ENCODE measurements around the gene RFC2. TPM values are rescaled to one million over a fixed set of nuclear protein-coding genes. Genes with fewer than 3 reads are reported as not detected.

RFC2 gene
- total and polyA plus RNA-seq, 10 of the 15 experiments (the other 5 are each of a cell fraction or from before 2014, with no cell fraction given): 25.8 to 145 (median 90.9) TPM

DNA sequence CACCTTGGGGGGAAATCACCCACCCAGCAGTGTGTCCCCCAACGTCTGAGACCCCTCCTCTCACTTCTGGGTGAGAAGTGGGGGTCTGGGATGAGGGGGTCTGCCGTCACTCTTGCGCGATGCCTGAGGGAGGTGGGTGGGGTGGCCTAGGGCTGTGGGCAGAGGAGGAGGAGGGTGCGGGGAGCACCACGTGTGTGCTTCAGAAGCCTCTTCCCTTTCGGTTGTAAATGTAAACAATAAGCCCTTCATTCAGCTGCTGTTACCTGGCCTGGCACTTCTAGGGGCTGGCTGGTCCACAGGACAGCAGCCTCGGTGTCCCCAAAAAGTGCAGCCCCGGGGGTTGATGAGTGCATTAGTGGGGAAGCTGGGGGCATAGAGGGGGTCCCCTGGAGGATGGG is 36.4 kb upstream of the RFC2 start:
- peak overlapping the region; percentile 93 for H3K4me2 ChIP-seq (ENCODE audit: control insufficient read depth, insufficient read depth)
- ChIA-PET POLR2A (interaction anchor here (0.7 to 8.7 kb wide), 5 partner anchors 21 to 83 kb away, joined by 4 to 171 read pairs (median 4); partner anchors contain the start of gene LAT2), CTCF (interaction anchor here (0.8 to 9.2 kb wide), 8 partner anchors 12 to 110 kb away, joined by 3 to 93 read pairs (median 5); partner anchors contain the start of gene LAT2), RAD21 (ENCODE audit: unreplicated experiment) (interaction anchor here (0.6 to 12.0 kb wide), 10 partner anchors 12 to 115 kb away, joined by 3 to 169 read pairs (median 4); partner anchors contain the start of gene LAT2), SMC1A (ENCODE audit: uncharacterized antibody, unreplicated experiment) (interaction anchor here (0.7 to 12.0 kb wide), 7 partner anchors 19 to 84 kb away, joined by 3 to 285 read pairs (median 4); no protein-coding TSS in a partner anchor)
- BruUV-seq (replicated peaks): no TSS peak
- ATAC-seq (peak; percentile 9; the same call in 2 of the 3 replicates), DNase-seq (ENCODE audit: low read depth, low spot score) (no peak), FAIRE-seq (no peak)
- H3K4me1 ChIP-seq (ENCODE audit: control insufficient read depth, insufficient read depth, low read length): peaks cover 41% of the 10 kb centered on the region
- 1% methylated on average over 6 of the region's 9 CpGs for WGBS (ENCODE audit: insufficient coverage, insufficient replicate concordance, low lambda C conversion rate, missing lambda C conversion rate)
- no peaks in the 10 kb centered on the region for H3K27me3 ChIP-seq (replicated peaks in 1 of 2; ENCODE audit: control insufficient read depth in 2 of 2, insufficient read depth in 2 of 2, low read length in 1 of 2)
- intact Hi-C loops (cut with micrococcal nuclease; ENCODE audit: unreplicated experiment): no loop called here
- TF ChIP-seq SPI1 (IDR thresholded peaks at IDR 0.05; ENCODE audit: borderline replicate concordance, insufficient read depth, low read depth, low read length): no peak
- TF ChIP-seq RAD21 (IDR thresholded peaks at IDR 0.05; ENCODE audit: insufficient read depth, low read depth, low read length): no peak
- no peak for TF ChIP-seq NR2F1 (conservative IDR thresholded peaks at IDR 0.05)
- no peak for TF ChIP-seq ZNF384 (IDR thresholded peaks at IDR 0.05; ENCODE audit: borderline replicate concordance, low read depth, low read length)
- TF ChIP-seq, protein P1, sequence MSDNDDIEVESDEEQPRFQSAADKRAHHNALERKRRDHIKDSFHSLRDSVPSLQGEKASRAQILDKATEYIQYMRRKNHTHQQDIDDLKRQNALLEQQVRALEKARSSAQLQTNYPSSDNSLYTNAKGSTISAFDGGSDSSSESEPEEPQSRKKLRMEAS (IDR thresholded peaks at IDR 0.05; ENCODE audit: low read depth, low read length): peak; percentile 57
- 0 out of 2 replicates have a peak, but pooled peaks have one; percentile 15 for TF ChIP-seq ZNF24 (IDR thresholded peaks at IDR 0.05)
- TF ChIP-seq NFXL1 (IDR thresholded peaks at IDR 0.05; ENCODE audit: borderline replicate concordance): peak; percentile 99
- TF ChIP-seq, protein P2, sequence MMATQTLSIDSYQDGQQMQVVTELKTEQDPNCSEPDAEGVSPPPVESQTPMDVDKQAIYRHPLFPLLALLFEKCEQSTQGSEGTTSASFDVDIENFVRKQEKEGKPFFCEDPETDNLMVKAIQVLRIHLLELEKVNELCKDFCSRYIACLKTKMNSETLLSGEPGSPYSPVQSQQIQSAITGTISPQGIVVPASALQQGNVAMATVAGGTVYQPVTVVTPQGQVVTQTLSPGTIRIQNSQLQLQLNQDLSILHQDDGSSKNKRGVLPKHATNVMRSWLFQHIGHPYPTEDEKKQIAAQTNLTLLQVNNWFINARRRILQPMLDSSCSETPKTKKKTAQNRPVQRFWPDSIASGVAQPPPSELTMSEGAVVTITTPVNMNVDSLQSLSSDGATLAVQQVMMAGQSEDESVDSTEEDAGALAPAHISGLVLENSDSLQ (IDR thresholded peaks at IDR 0.05): peak; percentile 16; the same call in 1 of the 2 replicates
- TF ChIP-seq HDAC6 (IDR thresholded peaks at IDR 0.05; ENCODE audit: unreplicated experiment): no peak
- TF ChIP-seq MXI1 (IDR thresholded peaks at IDR 0.05; ENCODE audit: low read depth, low read length): peak; percentile 79; the same call in 1 of the 2 replicates
- TF ChIP-seq CHD2 (IDR thresholded peaks at IDR 0.05; ENCODE audit: borderline replicate concordance, low read depth, low read length): no peak
- TF ChIP-seq FOS (IDR thresholded peaks at IDR 0.05; ENCODE audit: borderline replicate concordance, extremely low read depth, insufficient read length): no peak
- no peak for TF ChIP-seq ZNF274 (IDR thresholded peaks at IDR 0.05; ENCODE audit: insufficient read depth, insufficient read length)
- TF ChIP-seq RUNX3 (IDR thresholded peaks at IDR 0.05; ENCODE audit: low read length): no peak
- TF ChIP-seq, protein P3, sequence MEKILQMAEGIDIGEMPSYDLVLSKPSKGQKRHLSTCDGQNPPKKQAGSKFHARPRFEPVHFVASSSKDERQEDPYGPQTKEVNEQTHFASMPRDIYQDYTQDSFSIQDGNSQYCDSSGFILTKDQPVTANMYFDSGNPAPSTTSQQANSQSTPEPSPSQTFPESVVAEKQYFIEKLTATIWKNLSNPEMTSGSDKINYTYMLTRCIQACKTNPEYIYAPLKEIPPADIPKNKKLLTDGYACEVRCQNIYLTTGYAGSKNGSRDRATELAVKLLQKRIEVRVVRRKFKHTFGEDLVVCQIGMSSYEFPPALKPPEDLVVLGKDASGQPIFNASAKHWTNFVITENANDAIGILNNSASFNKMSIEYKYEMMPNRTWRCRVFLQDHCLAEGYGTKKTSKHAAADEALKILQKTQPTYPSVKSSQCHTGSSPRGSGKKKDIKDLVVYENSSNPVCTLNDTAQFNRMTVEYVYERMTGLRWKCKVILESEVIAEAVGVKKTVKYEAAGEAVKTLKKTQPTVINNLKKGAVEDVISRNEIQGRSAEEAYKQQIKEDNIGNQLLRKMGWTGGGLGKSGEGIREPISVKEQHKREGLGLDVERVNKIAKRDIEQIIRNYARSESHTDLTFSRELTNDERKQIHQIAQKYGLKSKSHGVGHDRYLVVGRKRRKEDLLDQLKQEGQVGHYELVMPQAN (conservative IDR thresholded peaks at IDR 0.05): 0 out of 2 replicates have a peak, but pooled peaks have one; percentile 56
- peak overlapping the region; percentile 97 for H3K4me3 ChIP-seq
- H2AFZ ChIP-seq (ENCODE audit: control insufficient read depth, low read depth, low read length): peak overlapping the region; percentile 5; the same call in 1 of the 2 replicates
- H3K36me3 ChIP-seq (ENCODE audit: control insufficient read depth in 2 of 2, insufficient read depth in 2 of 2, low read length in 1 of 2): no peaks in the 10 kb centered on the region
- in situ Hi-C loops (cut with MboI): no loop called here
- peaks cover 3% of the 10 kb centered on the region; the same call in 1 of the 2 replicates for H4K20me1 ChIP-seq (ENCODE audit: control insufficient read depth, insufficient read depth)
- peaks cover 85% of the 10 kb centered on the region for H3K79me2 ChIP-seq (ENCODE audit: control insufficient read depth, insufficient read depth, low read length)
- peak overlapping the region; percentile 76 for H3K27ac ChIP-seq (ENCODE audit: control insufficient read depth, insufficient read depth)
- H3K9ac ChIP-seq (ENCODE audit: control insufficient read depth, insufficient read depth, low read length): peak overlapping the region; percentile 79
- no peaks in the 10 kb centered on the region for H3K9me3 ChIP-seq (replicated peaks; ENCODE audit: control insufficient read depth, insufficient read depth, low read length)
